Measurements from ENCODE around the gene PTPRN.
"Not testable (repeated sequence)": the region's sequence is repeated elsewhere in the genome, so short reads cannot be mapped to it uniquely, and the experiment has no call there.

PTPRN gene

DNA sequence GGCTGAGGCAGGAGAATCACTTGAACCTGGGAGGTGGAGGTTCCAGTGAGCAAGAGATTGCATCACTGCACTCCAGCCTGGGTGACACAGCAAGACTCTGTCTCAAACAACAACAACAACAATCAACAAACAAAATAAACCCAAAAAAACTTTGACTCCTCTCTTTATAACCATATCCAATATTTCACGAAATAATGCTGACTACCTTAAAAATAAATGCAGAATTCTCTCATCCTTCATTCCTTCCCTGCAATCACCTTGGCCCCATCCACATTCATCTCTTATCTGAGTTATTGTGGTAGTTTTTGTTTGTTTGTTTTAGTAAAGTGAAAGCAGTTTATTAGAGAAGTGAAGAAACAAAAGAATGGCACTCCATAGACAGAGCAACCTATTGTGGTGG, 3.2 kb downstream of the PTPRN start:
- DNase-seq = no peak

DNA sequence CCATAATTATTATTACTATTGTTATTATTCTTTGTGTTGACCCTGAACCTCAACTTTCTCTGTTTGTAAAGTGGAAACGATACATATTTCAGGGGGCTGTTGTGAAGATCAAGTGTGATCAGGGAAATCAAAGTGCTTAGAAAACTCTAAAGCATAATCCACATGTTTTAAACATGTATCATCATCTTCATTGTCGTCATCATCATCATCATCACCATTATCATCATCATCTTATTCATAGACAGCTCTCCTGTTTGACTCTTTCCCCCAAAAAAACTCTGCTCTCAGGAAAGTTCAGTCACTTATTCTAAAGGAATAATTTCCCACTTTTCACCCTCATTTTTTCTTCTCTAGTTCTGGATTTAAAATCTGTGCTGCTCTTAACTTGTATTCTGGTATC, 5.0 kb downstream of the PTPRN start:
- DNase-seq = no peak

DNA sequence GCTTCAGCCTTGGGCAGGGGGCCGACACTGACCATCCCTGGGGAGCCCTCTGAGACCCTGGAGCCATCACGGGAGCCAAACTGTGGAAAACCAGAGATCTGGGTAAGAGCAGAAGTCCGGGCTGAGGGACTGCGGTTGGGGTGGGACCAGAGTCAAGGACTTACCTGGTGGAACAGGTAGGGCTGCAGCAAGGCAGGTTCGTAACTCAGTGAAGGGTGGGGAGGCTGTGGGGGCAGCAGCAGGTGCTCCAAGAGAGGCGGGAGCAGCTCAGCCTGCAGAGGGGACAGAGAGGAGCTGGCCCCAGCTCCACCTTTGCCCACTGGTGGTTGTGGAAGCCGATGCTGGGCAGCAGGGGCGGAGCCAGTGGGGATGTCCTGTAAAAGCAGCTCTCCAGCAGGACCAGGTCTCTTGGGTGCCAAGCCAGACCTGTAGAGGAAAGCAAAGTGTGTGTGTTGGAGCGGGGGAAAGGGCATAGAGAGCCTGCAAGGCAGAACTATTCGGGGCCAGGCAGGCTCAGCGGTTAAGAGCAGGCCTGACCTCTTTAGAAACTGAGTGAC, 6.7 kb downstream of the PTPRN start:
- no peak for DNase-seq

DNA sequence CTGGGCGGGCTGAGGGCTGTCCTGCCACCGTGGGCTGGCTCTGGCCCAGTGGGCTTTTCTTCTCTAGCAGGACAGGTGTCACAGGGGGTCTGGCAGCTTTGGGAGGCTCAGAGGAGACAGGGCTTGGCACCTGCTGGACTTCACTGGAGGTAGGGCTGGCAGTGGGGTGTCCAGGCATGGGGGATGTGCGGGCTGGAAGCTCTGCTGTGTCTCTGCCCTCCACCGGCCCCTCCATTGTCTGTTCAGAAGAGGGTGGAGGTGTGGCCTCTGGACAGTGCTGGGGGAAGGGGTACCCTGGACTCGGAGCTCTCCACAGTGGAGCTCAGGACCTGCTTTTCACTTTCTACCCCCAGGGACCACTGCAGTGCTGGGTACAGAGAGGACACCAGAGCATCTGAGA, 9.2 kb downstream of the PTPRN start:
- no peak for DNase-seq

DNA sequence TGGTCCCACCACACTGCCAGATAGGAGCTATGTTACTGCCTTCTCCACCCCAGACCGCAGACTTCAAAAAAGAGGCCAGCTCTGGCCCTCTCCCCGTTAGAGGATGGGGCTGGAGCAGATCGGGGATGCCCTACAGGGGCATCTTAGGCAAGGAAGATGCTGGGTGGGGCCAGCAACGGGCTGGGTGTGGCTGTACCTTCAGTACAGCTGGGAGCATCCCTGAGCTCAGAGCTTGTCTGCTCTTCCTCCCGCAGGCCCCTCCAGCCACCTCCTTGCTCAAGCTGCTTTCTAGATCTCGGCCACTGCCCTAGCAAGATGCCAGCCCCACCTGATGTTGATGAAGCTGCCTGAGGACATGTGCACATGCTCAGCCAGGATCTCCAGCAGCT, 9.8 kb downstream of the PTPRN start:
- DNase-seq = no peak

DNA sequence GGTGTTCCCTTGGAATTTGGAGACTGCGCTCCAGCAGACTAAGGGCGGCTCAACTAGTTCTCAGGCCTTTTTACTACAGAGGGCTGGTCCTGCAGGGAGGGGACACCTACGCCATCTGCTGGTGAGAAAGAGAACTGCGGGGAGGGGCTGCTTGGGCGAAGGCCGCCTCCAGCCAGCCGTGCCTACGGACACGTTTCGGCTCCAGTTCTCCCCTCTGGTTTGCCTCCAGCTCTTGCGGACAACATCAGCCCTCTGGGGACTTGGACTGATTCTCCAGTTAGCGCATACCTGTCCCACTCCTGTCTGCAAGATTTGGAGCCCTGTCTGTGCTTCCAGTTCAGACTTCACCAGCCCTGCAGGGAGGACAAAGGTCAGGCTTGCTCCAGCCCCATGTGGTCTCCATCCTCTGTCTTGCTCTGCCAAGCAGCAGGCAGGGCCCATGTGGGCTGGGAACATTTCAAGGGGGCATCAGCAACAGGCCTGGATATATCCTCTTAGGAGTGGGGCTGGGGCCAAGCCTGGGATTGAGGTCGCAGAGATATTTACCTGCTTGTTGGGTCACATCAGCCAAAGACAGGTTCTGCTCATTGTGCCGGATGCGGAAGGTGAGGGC, 10.3 kb downstream of the PTPRN start:
- DNase-seq = peak in 12 of 14 donors; percentile 54 to 86 (median 68)

DNA sequence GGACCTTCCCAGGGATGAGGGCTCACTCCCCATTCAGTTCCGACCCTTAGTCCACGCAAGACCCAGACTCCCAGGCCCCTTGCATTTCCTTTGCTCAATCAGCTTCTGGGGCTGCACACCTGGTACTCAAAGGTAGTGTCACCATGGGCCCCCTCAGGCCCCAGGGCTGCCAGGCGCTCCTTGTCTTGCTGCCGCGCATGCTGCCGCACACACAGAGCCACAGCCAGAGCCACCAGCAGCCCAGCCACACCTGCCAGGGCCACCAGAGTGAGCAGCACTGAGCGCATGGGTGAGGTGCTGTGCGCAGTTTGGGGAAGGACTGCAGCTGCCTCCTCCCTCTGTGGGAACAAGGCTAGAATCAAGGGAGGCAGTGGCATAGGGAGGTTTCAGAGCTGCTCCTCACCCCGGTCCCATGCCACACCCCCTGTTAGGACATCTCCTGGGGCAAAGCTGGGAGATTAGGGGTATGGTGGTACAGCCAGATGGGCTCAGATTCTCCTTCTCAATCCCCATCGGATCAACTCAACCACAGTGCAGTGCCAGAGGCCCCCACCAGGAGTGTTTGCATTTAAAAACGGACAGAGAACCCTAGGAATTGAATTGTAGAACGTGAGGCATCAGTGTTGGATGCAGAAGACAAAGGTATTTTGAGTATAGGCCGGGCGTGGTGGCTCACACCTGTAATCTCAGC, 11.3 kb downstream of the PTPRN start:
- DNase-seq = no peak

DNA sequence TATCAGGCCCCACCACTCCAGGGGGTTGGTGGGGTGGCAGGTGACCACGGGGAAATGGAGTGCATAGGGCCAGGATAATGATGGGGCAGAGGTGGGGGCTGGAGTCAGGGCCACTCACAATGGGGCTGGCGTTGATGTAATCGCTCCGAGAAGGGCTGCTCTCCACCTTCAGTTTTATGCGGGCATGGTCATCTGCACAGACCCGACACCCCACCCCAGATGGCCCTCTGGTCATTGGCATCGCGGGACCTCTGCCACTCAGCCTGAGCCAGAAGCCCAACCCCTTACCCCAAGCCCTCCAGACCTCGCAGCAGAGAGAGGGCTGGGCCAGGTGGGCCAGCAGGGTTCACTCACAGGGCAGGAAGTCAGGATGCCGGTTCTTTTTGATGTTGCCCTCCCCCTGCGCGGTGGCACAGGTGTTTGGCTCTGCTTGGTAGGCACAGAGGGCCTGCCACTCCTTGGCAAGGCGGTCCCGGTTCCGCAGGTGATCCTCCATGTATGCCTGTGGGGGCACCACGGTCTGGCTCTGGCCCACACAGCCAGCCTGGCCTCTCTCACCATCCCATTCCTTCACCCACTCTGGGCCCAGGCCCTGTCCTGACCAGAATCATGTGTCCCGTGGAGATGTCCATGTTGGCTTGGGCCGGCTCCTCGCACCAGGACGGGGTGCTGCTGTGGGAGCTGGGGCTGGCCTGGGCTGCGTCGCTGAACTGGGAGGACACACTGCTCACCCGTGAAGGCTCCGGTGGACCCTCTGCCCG, 12.4 kb downstream of the PTPRN start:
- DNase-seq = no peak

DNA sequence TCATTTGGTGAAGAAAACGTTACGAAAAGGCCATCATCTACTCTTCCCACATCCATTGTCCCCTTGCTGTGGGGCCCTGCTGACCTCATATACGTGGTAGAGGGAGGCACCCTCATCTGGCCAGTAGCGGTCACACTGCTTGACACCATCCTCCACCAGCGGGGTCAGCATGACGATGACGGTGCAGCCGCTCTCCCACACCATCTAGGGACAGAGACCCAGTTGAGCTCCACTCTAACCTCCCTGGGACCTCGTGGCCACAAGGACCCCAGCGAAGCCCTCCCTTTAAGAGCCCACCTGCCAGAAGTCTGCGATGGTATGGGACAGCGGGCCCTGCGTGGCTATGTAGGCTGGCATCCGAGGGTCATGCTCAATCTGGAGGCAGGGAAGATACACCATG, 13.1 kb downstream of the PTPRN start:
- DNase-seq = no peak

DNA sequence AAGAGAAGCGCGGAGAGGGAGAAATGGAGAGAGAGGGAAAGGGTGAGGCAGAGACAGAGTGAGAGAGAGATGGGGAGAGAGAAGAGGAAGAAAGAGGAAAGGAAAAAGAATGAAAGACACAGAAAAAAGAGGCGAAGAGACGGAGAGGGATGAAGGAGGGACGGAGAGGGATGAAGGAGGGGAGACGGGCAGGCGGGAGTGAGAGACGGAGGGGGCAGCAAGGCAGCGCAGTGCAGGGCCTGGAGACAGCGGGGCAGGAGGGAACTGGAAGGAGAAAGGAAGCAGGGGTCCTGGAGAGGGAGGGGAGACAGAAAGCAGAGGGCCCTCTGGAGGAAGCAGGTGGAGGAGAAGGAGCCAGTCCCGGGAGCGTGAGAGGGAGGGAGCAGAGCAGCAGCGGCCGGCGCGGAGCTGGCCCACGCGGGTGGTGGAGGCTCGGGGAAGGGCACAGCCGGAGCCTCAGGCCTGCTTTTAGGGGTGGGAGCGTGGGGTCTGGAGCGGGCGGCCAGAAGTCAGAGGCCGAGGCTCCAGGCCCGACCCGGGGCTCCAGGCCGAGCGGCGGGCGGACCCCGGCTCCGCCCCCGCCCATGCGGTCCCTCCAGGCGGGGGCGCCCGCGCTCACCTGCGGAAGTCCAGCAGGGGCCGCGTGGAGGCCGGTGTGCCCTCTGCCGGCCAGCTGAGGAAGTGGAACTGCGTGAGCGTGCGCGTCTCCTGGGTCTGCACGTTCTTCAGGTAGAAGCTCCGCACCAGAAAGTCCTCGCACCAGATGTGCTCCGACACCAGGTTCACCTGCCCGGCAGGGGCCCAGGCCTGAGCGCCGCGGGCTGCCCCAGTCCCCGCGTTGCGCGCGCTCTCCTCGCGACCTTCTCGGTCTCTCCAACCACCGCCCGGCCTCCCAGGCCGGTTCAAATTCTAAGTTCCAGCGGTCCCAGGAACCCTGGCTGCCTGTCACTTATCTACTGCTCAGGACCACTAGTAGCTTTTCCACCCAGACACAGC, 14.5 kb downstream of the PTPRN start:
- DNase-seq = peak in 13 of 14 donors; percentile 44 to 88 (median 71)

DNA sequence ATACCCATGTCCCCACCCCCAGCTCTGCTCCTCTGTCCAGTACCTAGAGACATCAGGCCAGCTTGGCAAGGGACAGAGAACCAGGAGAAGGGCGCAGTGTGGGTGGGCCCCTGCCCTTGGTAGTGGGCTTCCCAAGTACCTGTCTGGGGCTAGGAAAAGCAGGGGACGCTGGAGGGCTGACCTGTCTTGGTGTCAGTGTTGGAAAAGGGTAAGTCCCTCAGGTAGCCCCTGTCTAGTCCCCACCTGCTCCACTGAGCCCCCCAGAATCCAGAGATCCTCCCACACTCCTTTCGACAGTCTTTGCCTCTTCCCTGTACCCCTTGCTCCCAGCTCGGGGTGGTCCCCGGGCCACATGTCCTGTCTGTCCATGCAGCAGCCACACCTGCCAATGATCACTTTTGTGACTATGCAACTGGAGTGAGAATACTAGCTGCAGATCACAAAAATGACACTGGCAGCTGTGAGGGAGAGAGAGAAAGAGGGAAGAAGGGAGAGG, 15.4 kb downstream of the PTPRN start:
- DNase-seq = no peak

DNA sequence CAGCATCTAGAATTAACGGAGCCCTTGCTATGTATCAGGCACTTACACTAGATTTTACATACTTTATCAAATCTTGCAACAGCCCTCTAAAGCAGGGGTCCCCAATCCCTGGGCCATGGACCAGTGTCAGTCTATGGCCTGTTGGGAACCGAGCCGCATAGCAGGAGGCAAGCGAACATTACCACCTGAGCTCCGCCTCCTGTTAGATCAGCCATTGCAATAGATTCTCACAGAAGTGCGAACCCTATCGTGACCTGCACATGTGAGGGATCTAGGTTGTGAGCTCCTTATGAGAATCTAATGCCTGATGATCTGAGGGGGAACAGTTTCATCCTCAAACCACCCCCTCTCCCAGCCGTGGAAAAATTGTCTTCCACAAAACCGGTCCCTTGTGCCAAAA, 16.6 kb downstream of the PTPRN start:
- DNase-seq = no peak

DNA sequence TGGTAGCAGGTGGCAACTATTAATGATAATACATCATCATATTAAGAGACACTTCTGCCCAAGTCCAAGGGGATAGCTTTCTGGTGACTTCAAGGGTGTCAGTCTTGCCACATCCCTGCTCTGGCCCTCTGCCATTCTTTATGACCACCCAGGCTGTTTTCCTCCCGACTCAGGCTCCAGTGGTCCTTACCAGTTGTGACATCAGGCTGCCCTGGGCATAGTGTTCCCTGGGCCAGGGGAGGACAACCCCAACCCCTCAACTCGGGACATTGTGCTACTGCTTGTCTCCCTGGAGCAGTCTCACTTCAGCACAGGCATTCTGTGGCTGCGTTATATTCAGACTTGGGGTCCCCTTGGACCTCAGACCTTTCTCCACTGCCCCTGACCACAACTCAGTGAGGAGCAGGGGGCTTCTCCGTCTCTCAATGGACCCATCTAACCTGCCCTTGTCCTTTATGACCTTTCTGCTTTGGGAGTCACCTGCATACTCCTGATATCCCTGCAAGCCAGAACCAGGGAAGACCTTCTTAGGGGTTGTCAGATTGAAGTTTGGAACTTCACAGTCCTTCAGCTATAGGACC, 17.2 kb downstream of the PTPRN start:
- no peak for DNase-seq

DNA sequence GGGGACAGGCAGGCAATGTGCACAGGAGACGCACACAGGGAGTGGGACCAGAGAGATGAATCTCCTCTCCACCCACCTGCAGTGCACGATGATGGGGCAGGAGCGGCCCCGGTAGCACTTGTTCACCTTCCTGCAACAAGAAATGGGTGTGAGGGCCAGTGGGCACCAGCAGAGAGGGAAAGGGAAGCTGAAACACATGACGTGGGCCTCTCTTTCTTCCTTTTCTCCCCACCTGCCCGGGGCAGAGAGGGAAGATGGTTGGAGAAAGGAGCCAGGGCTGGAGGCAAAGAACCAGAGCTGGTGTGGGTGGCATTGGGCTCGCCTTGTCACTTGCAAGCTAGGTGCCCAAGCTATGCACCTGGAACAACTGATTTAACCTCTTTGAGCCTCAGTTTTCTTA, 17.8 kb downstream of the PTPRN start:
- DNase-seq = no peak

DNA sequence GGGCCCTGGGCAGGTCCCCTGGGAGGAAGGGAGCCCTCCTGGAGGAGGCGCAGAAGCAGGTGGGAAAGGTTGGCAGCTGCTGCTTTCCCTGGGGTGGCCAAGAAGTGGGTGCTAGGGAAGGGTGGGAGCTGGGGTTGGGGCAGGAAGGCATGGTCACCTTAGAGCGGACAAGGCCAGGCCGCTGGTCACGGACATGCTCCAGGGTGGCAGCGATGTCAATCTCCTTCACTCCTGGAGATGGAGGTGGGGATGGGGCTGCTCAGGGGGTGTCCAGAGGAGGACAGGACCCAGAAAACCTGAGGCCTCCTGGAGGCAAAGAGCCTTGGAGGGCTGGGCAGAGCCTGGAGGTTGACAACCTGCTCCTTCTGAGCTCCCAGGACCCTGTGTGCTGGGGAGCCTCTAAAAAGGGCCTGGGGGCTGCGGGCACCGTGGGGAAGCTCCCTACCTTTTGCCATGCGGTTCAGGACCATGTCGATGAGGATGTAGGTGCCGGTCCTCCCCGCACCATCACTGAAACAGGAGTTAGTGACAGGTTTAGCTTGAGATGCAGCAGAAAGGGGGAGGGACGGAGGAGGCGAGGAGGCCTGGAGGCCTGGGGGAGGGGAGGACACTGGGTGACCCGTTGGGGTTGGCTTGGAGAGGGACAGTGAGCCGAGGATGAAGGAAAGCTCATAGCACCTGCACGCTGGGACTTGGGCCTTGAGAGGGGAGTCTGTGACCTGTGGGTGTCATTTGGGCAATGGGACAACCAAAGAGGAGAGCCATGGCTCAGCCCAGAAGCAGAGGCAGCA, 18.6 kb downstream of the PTPRN start:
- no peak for DNase-seq

DNA sequence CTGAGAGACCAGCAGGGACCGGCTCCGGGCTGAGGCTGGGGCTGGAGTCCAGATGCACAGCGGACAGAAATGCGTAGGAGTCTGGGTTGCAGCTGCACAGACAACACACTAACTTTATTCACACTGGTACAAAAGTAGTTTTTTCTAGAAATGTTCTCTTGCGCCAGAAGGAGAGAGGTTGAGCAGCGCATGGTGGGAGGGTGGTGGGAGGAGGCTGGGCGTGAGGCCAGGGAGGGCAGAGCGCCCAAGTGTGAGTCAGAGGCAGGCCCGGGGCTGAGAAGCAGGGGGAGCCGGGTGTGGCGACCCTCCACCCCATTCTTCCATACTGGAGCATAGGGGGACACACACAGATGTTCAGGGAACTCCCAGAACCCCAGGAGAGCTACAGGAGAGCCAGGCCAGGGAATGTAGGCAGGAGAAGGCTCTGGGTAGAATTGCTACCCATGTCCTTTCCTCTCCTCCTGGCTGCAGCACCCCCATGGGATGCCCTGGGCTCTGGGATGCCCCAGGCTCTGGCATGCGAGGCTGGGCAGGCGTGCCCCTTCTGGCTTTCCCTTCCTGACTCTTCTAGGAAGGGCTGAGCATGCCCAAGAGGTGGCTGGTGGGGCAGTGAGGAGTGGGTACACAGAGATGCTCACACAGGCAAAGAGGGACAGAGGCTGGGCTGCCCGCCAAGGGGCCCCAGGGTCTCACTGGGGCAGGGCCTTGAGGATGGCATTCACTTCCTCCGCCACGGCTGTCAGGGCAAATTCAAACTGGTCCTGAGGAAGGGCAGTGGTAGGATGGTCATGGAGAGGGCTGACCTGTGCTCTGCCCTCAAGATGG, 19.5 kb downstream of the PTPRN start:
- peak in 12 of 14 donors; percentile 35 to 93 (median 81) for DNase-seq

DNA sequence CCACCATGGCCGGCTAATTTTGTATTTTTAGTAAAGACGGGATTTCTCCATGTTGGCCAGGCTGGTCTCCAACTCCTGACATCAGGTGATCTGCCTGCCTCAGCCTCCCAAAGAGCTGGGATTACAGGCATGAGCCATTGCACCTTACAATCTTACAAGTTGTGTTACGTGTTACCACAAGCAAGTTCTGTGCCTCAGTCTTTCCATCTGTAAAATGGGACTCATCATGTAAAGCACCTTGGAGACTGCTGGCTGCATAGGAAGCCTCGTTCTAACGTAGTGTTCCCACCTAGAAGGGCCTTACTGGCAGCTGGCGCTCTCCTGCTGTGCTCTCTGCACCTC, 20.0 kb downstream of the PTPRN start:
- DNase-seq = no peak

DNA sequence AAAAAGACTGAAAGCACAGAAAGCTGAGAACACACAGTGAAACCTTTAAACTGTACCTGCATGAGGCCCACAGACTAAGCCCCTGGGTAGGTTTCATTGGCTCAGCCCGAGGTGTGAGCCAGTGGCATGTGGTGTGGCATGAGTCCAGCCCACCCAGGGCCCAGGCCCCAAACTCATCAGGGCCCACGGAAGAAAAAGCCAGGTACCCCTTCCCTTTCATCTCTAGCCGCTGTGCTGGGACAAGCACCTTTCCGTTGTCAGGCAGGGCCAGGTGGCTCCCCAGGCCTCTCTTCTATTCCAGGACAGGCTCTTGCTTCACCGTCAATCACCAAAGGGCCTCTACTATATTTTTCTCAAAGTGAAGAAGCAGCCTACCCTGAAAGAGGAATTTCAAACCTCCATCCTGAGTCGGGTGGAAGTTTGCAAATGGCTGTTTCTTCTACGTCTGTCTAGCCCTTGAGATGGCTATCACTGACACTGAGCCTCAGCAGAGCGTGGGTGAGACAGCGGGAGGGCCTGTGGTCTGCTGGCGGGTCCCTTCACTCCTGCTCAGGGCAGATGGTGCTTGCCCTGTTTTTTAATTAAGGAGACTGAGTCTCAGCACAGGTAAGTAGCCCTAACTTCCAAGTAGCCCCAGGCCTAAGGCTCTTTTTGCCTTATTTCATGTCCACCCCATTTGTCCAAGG, 21.5 kb downstream of the PTPRN start:
- DNase-seq = no peak

DNA sequence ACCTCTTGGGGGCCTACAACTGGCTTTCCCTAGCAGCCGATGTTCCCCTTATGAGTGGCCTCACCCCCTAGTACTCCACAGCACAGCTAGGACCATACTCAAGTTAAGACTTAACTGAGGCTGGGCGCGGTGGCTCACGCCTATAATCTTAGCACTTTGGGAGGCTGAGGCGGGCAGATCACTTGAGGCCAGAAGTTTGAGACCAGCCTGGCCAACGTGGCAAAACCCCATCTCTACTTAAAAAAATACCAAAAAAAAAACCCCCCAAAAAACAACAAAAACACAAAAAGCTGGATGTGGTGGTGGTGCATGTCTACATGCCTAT, 22.1 kb downstream of the PTPRN start:
- not testable (repeated sequence) for DNase-seq

Data from C1 segment of cervical spinal cord (tissue), 14 donors.